Activated naive CD8-positive, alpha-beta T cell treated with anti-CD3 and anti-CD28 coated beads, Interleukin-2, amount 50 U/mL, for 24 hours (primary cell): ENCODE data around the gene LEKR1.
"Not testable (repeated sequence)": the region's sequence is repeated elsewhere in the genome, so short reads cannot be mapped to it uniquely, and the experiment has no call there.

ENCODE experiments used
- ATAC-seq: fragments of 150-1000 bp; cut with Tn5 transposase; one replicate; pipeline ENCODE4 v1.10.0; 2021
- DNase-seq: peaks from one replicate; pipeline ENCODE4 v3.0.0; 2021
- H3K27ac Mint-ChIP-seq: one replicate; pipeline ENCODE4 v1.8.0; 2021; ENCODE audit warnings: mild to moderate bottlenecking, mixed read lengths
- H3K27me3 Mint-ChIP-seq: one replicate; pipeline ENCODE4 v1.8.0; 2021; ENCODE audit warnings: mixed read lengths
- H3K36me3 Mint-ChIP-seq: one replicate; pipeline ENCODE4 v1.8.0; 2021; ENCODE audit warnings: low read depth, mixed read lengths
- H3K4me1 Mint-ChIP-seq: one replicate; pipeline ENCODE4 v1.8.0; 2021; ENCODE audit warnings: mixed read lengths
- H3K4me3 Mint-ChIP-seq: one replicate; pipeline ENCODE4 v1.8.0; 2021; ENCODE audit warnings: mild to moderate bottlenecking, moderate library complexity, mixed read lengths
- H3K9me3 Mint-ChIP-seq: one replicate; pipeline ENCODE4 v1.8.0; 2021; ENCODE audit warnings: mixed read lengths

LEKR1 gene

DNA sequence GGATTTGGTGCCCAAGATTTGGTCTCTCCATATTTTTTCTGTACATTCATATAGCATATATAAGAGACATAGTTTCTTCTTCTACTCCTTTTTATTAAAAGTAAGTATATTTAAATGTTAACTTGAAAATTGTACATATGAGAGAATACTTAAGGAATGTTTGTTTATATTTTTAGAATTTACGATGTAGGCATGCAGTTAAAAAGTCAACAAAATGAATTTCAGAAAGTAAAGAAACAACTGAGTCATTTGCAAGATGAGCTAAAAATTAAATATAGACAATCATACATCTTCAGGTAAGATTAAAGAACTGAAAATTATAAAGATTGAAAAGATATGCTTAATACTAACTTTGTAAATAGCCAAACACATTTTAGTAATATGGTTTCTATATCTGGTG, 94.2 kb downstream of the LEKR1 start:
- Mint-ChIP-seq H3K4me1 (no peaks in the 10 kb centered on the region), H3K4me3 (no peak overlapping the region), H3K36me3 (no peaks in the 10 kb centered on the region), H3K9me3 (peaks cover 3% of the 10 kb centered on the region), H3K27ac (no peak overlapping the region), H3K27me3 (no peaks in the 10 kb centered on the region)
- ATAC-seq (no peak), DNase-seq (no peak)

GRCh38 chr3:156923349-156923748, 97.2 kb downstream of the LEKR1 start:
- Mint-ChIP-seq H3K36me3 (no peaks in the 10 kb centered on the region), H3K9me3 (peaks cover 11% of the 10 kb centered on the region), H3K27ac (no peak overlapping the region), H3K4me1 (no peaks in the 10 kb centered on the region), H3K4me3 (no peak overlapping the region), H3K27me3 (no peaks in the 10 kb centered on the region)
- no peak for DNase-seq
- no peak for ATAC-seq

DNA sequence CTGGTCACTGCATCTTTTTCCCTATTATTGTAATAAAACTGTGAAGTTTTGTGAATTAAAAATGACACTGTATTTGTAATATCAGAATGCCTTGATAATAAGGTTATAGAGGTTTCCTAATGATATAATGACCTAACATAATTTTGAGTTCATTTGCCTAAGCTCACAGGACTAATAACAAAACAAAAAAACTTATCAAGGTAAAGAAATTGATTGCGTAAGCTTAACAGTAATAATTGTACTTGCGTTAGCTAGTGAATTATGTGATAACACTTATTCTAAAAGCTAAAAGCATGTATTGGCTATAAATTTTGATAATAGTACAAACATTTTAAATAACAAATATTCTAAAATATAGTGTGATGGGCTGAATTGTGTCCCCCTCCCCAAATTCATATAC, 112.6 kb downstream of the LEKR1 start:
- DNase-seq: no peak
- H3K4me3 Mint-ChIP-seq: no peak overlapping the region
- H3K27me3 Mint-ChIP-seq: peaks cover 3% of the 10 kb centered on the region
- no peak for ATAC-seq
- no peaks in the 10 kb centered on the region for H3K4me1 Mint-ChIP-seq
- no peaks in the 10 kb centered on the region for H3K9me3 Mint-ChIP-seq
- no peak overlapping the region for H3K27ac Mint-ChIP-seq
- H3K36me3 Mint-ChIP-seq: no peaks in the 10 kb centered on the region

DNA sequence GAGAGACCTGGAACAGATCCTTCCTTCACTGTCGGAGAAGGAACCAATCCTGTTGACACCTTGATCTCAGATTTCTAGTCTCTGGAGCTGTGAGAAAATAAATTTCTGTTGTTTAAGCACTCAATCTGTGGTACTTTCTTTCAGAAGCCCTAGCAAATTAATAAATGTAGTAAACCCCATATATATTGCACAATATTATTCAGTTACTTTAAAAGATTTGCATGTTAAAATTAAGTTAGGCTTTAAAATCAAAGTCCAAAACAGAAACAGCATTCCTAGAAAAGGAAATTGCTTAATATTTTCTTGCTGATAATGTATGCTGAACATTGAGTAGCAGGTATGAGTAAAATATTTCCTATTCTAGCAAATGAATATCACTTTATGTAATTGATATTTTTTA, 113.2 kb downstream of the LEKR1 start:
- peaks cover 3% of the 10 kb centered on the region for H3K27me3 Mint-ChIP-seq
- no peaks in the 10 kb centered on the region for H3K4me1 Mint-ChIP-seq
- DNase-seq: no peak
- no peak overlapping the region for H3K4me3 Mint-ChIP-seq
- no peak for ATAC-seq
- H3K9me3 Mint-ChIP-seq: no peaks in the 10 kb centered on the region
- H3K36me3 Mint-ChIP-seq: no peaks in the 10 kb centered on the region
- H3K27ac Mint-ChIP-seq: no peak overlapping the region

- Mint-ChIP-seq H3K27me3 (peaks cover 3% of the 10 kb centered on the region), H3K27ac (no peak overlapping the region), H3K4me3 (no peak overlapping the region), H3K4me1 (no peaks in the 10 kb centered on the region), H3K9me3 (no peaks in the 10 kb centered on the region), H3K36me3 (no peaks in the 10 kb centered on the region)
- DNase-seq: no peak
- ATAC-seq: no peak
Observed at GRCh38 chr3:156941311-156941710, 115.2 kb downstream of the LEKR1 start.

- Mint-ChIP-seq H3K4me3 (no peak overlapping the region), H3K27me3 (peaks cover 9% of the 10 kb centered on the region)
- no peak for DNase-seq
Observed at GRCh38 chr3:156948402-156949210, 122.5 kb downstream of the LEKR1 start.

GRCh38 chr3:156952011-156952410, 125.9 kb downstream of the LEKR1 start:
- no peak for DNase-seq
- Mint-ChIP-seq H3K27me3 (peaks cover 15% of the 10 kb centered on the region), H3K4me1 (no peaks in the 10 kb centered on the region), H3K36me3 (no peaks in the 10 kb centered on the region), H3K27ac (no peak overlapping the region), H3K9me3 (no peaks in the 10 kb centered on the region), H3K4me3 (no peak overlapping the region)
- ATAC-seq: no peak

More at GRCh38 chr3:156948402-156949210, 122.5 kb downstream of the LEKR1 start:
- Mint-ChIP-seq H3K4me1 (no peaks in the 10 kb centered on the region), H3K27ac (no peak overlapping the region), H3K9me3 (no peaks in the 10 kb centered on the region), H3K36me3 (no peaks in the 10 kb centered on the region)
- no peak for ATAC-seq

- peaks cover 12% of the 10 kb centered on the region for H3K27me3 Mint-ChIP-seq
- DNase-seq (no peak), ATAC-seq (no peak)
- no peaks in the 10 kb centered on the region for H3K9me3 Mint-ChIP-seq
- H3K36me3 Mint-ChIP-seq: no peaks in the 10 kb centered on the region
- H3K4me1 Mint-ChIP-seq: no peaks in the 10 kb centered on the region
- no peak overlapping the region for H3K4me3 Mint-ChIP-seq
- H3K27ac Mint-ChIP-seq: no peak overlapping the region
Observed at GRCh38 chr3:156957715-156958114, 131.6 kb downstream of the LEKR1 start.

- Mint-ChIP-seq H3K27me3 (peaks cover 2% of the 10 kb centered on the region), H3K27ac (no peak overlapping the region), H3K9me3 (no peaks in the 10 kb centered on the region), H3K36me3 (no peaks in the 10 kb centered on the region), H3K4me1 (no peaks in the 10 kb centered on the region), H3K4me3 (no peak overlapping the region)
- ATAC-seq: no peak
- DNase-seq: no peak
Observed at GRCh38 chr3:156963096-156963495, 136.9 kb downstream of the LEKR1 start.

GRCh38 chr3:156964577-156964976, 138.4 kb downstream of the LEKR1 start:
- Mint-ChIP-seq H3K27me3 (peaks cover 5% of the 10 kb centered on the region), H3K4me3 (no peak overlapping the region), H3K4me1 (no peaks in the 10 kb centered on the region), H3K36me3 (no peaks in the 10 kb centered on the region), H3K9me3 (no peaks in the 10 kb centered on the region), H3K27ac (no peak overlapping the region)
- no peak for DNase-seq
- ATAC-seq: no peak

DNA sequence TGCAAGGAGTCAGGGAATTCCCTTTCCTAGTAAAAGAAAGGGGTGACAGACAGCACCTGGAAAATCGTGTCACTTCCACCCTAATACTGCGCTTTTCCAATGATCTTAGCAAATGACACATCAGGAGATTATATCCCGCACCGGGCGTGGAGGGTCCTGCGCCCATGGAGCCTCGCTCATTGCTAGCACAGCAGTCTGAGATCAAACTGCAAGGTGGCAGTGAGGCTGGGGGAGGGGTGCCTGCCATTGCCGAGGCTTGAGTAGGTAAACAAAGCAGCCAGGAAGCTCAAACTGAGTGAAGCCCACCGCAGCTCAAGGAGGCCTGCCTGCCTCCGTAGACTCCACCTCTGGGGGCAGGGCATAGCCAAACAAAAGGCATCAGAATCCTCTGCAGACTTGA, 140.2 kb downstream of the LEKR1 start:
- not testable (repeated sequence) for H3K4me3 Mint-ChIP-seq, H3K9me3 Mint-ChIP-seq, H3K27me3 Mint-ChIP-seq, H3K36me3 Mint-ChIP-seq, H3K4me1 Mint-ChIP-seq, ATAC-seq, DNase-seq, H3K27ac Mint-ChIP-seq

GRCh38 chr3:156973954-156974353, 147.8 kb downstream of the LEKR1 start:
- ATAC-seq (no peak), DNase-seq (no peak)
- Mint-ChIP-seq H3K27ac (no peak overlapping the region), H3K9me3 (no peaks in the 10 kb centered on the region), H3K4me1 (peaks cover 10% of the 10 kb centered on the region), H3K4me3 (no peak overlapping the region), H3K27me3 (peaks cover 3% of the 10 kb centered on the region), H3K36me3 (no peaks in the 10 kb centered on the region)

- no peak for ATAC-seq
- Mint-ChIP-seq H3K9me3 (no peaks in the 10 kb centered on the region), H3K4me1 (peaks cover 11% of the 10 kb centered on the region), H3K36me3 (no peaks in the 10 kb centered on the region), H3K27ac (no peak overlapping the region), H3K4me3 (no peak overlapping the region), H3K27me3 (no peaks in the 10 kb centered on the region)
- DNase-seq: no peak
Observed at GRCh38 chr3:156974931-156975330, 148.8 kb downstream of the LEKR1 start.

GRCh38 chr3:156975721-156976120, 149.6 kb downstream of the LEKR1 start:
- ATAC-seq: no peak
- no peaks in the 10 kb centered on the region for H3K36me3 Mint-ChIP-seq
- no peaks in the 10 kb centered on the region for H3K9me3 Mint-ChIP-seq
- H3K27me3 Mint-ChIP-seq: no peaks in the 10 kb centered on the region
- H3K4me1 Mint-ChIP-seq: peaks cover 11% of the 10 kb centered on the region
- no peak overlapping the region for H3K4me3 Mint-ChIP-seq
- no peak for DNase-seq
- H3K27ac Mint-ChIP-seq: no peak overlapping the region

DNA sequence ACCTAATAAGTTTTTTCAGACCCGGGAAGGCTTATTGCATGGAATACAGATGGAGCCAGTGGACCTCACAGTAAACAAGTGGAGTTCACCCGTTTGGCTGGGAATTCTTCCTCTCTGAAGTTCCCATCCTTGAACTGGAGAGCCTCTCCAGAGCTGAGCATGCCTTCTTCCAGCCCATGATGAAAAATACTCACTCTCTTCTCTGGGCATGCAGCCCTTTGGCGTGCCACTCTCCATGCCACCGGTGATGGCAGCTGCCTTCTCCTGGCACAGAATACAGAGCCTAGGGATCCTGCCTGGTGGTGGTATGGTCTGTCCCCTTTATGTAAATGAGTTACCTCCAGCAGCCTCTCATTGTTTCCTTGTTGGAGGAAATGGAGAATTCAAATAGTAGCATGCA, 150.8 kb downstream of the LEKR1 start:
- peaks cover 11% of the 10 kb centered on the region for H3K4me1 Mint-ChIP-seq
- H3K4me3 Mint-ChIP-seq: no peak overlapping the region
- no peaks in the 10 kb centered on the region for H3K9me3 Mint-ChIP-seq
- no peak for DNase-seq
- H3K27ac Mint-ChIP-seq: no peak overlapping the region
- H3K36me3 Mint-ChIP-seq: no peaks in the 10 kb centered on the region
- ATAC-seq: no peak
- peaks cover 2% of the 10 kb centered on the region for H3K27me3 Mint-ChIP-seq
